Measurements from ENCODE around the gene WDR11. TPM values are rescaled to one million over a fixed set of nuclear protein-coding genes. Genes with fewer than 3 reads are reported as not detected.
A peak's percentile ranks its signal among the peaks of the same experiment; 100 is the strongest.

Gene WDR11
- total RNA-seq, 1 experiment from 2014 or later, result 49.2 TPM

DNA sequence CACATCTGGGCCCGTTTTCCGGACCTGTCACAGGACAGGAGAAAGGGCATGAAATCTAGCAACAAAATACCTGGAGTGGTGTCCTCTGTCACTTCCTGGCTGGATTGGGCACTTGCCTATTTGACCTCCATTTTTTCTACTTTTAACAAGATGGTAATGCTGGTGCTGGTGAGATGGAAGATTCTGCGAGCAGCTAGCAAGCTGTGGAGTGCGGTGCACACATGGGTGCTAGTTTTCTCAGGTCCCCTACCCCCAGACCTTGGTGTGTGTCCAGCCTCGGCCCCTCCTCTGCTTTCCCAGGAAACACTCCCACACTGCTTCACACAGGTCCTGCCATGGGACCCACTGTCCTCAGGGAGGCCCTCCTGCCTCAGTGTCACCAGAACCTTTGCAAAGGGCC lies 87.7 kb downstream of the WDR11 start:
- intact Hi-C loops (cut with micrococcal nuclease), result no loop called here
- ChIA-PET CTCF (interaction anchor here (0.5 to 2.1 kb wide), 6 partner anchors 670 to 962 kb away, joined by 3 to 11 read pairs (median 4); no protein-coding TSS in a partner anchor), POLR2A (interaction anchor here (0.7 kb wide), 1 partner anchor 10 kb away, joined by 3 read pairs; no protein-coding TSS in a partner anchor)
- no peak for DNase-seq (ENCODE audit: unreplicated experiment)
- H3K4me1 Mint-ChIP-seq (ENCODE audit: insufficient read depth, unreplicated experiment), result no peaks in the 10 kb centered on the region
- no peaks in the 10 kb centered on the region for H3K27me3 Mint-ChIP-seq (ENCODE audit: insufficient read depth, unreplicated experiment)
- H3K27ac Mint-ChIP-seq (ENCODE audit: low read depth, unreplicated experiment), result no peak overlapping the region
- H3K4me3 Mint-ChIP-seq (ENCODE audit: unreplicated experiment), result no peak overlapping the region
- no TSS peak for BruUV-seq (replicated peaks)
- H3K36me3 Mint-ChIP-seq (ENCODE audit: insufficient read depth, unreplicated experiment), result no peaks in the 10 kb centered on the region
- H3K9me3 Mint-ChIP-seq (ENCODE audit: unreplicated experiment), result no peaks in the 10 kb centered on the region
- TF ChIP-seq, protein P1, sequence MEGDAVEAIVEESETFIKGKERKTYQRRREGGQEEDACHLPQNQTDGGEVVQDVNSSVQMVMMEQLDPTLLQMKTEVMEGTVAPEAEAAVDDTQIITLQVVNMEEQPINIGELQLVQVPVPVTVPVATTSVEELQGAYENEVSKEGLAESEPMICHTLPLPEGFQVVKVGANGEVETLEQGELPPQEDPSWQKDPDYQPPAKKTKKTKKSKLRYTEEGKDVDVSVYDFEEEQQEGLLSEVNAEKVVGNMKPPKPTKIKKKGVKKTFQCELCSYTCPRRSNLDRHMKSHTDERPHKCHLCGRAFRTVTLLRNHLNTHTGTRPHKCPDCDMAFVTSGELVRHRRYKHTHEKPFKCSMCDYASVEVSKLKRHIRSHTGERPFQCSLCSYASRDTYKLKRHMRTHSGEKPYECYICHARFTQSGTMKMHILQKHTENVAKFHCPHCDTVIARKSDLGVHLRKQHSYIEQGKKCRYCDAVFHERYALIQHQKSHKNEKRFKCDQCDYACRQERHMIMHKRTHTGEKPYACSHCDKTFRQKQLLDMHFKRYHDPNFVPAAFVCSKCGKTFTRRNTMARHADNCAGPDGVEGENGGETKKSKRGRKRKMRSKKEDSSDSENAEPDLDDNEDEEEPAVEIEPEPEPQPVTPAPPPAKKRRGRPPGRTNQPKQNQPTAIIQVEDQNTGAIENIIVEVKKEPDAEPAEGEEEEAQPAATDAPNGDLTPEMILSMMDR (IDR thresholded peaks at IDR 0.05; ENCODE audit: unreplicated experiment), result no peak

DNA sequence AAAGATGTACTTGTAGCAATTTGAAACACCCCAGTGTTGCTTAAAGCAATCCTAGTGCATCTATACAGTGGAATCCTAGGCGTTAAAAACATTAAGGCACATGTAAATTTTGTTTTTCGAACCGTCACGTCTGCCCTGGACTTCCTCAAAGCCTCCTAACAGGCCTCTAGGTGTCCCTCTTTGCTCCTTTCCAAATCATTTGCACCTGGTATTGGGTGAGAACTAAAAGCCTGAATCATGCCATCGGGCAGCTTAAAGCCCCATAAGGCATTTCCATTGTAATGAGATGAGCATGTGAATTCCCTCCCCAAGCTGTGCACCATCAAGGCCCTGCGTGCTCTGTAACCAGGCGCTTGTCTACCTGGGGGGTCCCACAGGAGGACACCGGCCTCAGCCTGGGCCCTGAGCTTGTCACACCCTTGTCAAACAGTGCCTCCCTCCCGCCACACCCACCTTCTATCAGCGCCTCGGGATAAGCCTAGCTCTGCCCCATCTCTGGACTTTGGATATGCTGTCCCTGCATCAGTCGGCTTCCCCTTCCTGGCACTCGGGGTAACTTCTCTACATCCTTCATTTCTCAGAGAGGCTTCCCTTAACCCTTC lies 89.2 kb downstream of the WDR11 start:
- no peak overlapping the region for H3K27ac Mint-ChIP-seq (ENCODE audit: low read depth, unreplicated experiment)
- intact Hi-C loops (cut with micrococcal nuclease), result no loop called here
- TF ChIP-seq, protein P1 (IDR thresholded peaks at IDR 0.05; ENCODE audit: unreplicated experiment), result no peak
- ChIA-PET POLR2A (no interaction called here), CTCF (interaction anchor here (0.5 to 2.1 kb wide), 9 partner anchors 8 to 961 kb away, joined by 3 to 11 read pairs (median 3); no protein-coding TSS in a partner anchor)
- no peak for DNase-seq (ENCODE audit: unreplicated experiment)
- no TSS peak for BruUV-seq (replicated peaks)
- H3K4me1 Mint-ChIP-seq (ENCODE audit: insufficient read depth, unreplicated experiment), result peaks cover under 1% of the 10 kb centered on the region
- no peaks in the 10 kb centered on the region for H3K27me3 Mint-ChIP-seq (ENCODE audit: insufficient read depth, unreplicated experiment)
- H3K36me3 Mint-ChIP-seq (ENCODE audit: insufficient read depth, unreplicated experiment), result no peaks in the 10 kb centered on the region
- H3K9me3 Mint-ChIP-seq (ENCODE audit: unreplicated experiment), result no peaks in the 10 kb centered on the region
- H3K4me3 Mint-ChIP-seq (ENCODE audit: unreplicated experiment), result no peak overlapping the region

DNA sequence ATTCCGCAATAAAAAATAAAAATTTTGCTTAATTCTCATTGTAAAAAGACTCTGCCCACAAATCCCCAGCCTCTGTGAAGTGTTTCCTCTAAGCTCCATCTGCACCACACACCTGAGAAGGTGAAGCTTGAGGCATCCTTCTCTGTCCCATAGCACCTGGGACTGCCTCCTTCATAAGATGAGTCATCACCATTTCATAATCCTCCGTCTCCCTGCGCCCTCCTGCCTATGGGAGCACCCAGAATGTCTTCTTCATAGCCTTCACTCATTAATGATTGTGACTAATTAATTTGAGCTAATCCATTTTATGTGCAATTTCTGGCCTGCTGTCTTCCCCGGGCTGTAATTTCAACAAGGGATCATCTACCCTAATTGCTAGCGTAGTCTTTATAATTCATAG lies 90.3 kb downstream of the WDR11 start:
- Mint-ChIP-seq H3K27me3 (ENCODE audit: insufficient read depth, unreplicated experiment) (no peaks in the 10 kb centered on the region), H3K4me3 (ENCODE audit: unreplicated experiment) (no peak overlapping the region), H3K27ac (ENCODE audit: low read depth, unreplicated experiment) (no peak overlapping the region), H3K9me3 (ENCODE audit: unreplicated experiment) (no peaks in the 10 kb centered on the region), H3K36me3 (ENCODE audit: insufficient read depth, unreplicated experiment) (no peaks in the 10 kb centered on the region), H3K4me1 (ENCODE audit: insufficient read depth, unreplicated experiment) (peaks cover 10% of the 10 kb centered on the region)
- TF ChIP-seq, protein P1 (IDR thresholded peaks at IDR 0.05; ENCODE audit: unreplicated experiment), result no peak
- no peak for DNase-seq (ENCODE audit: unreplicated experiment)
- POLR2A ChIA-PET, result interaction anchor here (0.5 to 0.6 kb wide), 2 partner anchors 816 to 910 kb away, joined by 3 read pairs; no protein-coding TSS in a partner anchor
- CTCF ChIA-PET, result no interaction called here
- BruUV-seq (replicated peaks), result no TSS peak
- intact Hi-C loops (cut with micrococcal nuclease), result no loop called here

DNA sequence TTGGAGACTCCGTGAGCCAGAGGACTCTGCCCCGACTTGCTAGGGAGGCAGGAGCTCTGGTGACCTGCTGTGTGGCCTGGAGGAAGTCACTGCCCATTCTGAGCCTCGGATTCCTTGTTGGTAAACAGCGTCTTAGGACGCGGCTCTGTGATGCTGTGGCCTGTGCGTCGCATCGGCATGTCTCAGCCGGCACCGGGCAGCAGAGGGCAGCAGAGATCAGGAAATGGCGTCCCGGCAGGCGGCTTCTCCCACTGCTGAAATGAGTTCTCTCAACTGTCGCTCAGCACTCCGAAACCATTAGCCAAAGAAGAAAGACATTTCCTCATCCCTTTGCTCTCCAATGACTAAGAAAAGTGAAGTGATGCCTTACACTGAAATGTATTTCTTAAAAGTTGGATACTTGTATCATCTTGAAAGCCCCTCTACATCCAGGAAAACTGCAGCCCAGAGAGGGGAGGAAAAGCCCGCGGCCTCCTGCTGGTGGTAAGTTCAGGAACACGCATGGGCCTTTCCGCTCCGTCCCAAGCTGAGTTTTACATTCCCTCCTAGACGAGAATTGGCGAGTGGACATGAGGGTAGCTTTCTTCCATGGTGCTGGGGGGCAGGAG lies 91.7 kb downstream of the WDR11 start:
- DNase-seq (ENCODE audit: unreplicated experiment), result peak; percentile 77
- H3K36me3 Mint-ChIP-seq (ENCODE audit: insufficient read depth, unreplicated experiment), result no peaks in the 10 kb centered on the region
- intact Hi-C loops (cut with micrococcal nuclease), result loop anchor here (1.0 to 2.0 kb wide), 4 partner anchors 666 to 957 kb away; no protein-coding TSS in a partner anchor
- no peak overlapping the region for H3K4me3 Mint-ChIP-seq (ENCODE audit: unreplicated experiment)
- BruUV-seq (replicated peaks), result no TSS peak
- TF ChIP-seq, protein P1 (IDR thresholded peaks at IDR 0.05; ENCODE audit: unreplicated experiment), result peak; percentile 93
- no peaks in the 10 kb centered on the region for H3K27me3 Mint-ChIP-seq (ENCODE audit: insufficient read depth, unreplicated experiment)
- H3K9me3 Mint-ChIP-seq (ENCODE audit: unreplicated experiment), result no peaks in the 10 kb centered on the region
- POLR2A ChIA-PET, result no interaction called here
- H3K27ac Mint-ChIP-seq (ENCODE audit: low read depth, unreplicated experiment), result no peak overlapping the region
- H3K4me1 Mint-ChIP-seq (ENCODE audit: insufficient read depth, unreplicated experiment), result peaks cover 10% of the 10 kb centered on the region
- CTCF ChIA-PET, result interaction anchor here (0.6 to 4.8 kb wide), 26 partner anchors 9 to 1053 kb away, joined by 3 to 50 read pairs (median 4); no protein-coding TSS in a partner anchor
